Measurements from ENCODE around the gene SLC7A9.
"Not testable (repeated sequence)": the region's sequence is repeated elsewhere in the genome, so short reads cannot be mapped to it uniquely, and the experiment has no call there.

The SLC7A9 gene

GRCh38 chr19:32800191-32800590 is 69.4 kb downstream of the SLC7A9 start:
- Histone ChIP-seq H3K36me3 (ENCODE audit: insufficient read depth, low read length) (no peaks in the 10 kb centered on the region), H3K9ac (ENCODE audit: insufficient read length) (no peak overlapping the region), H3K9me3 (ENCODE audit: low read depth, low read length) (no peaks in the 10 kb centered on the region), H3K27ac (no peak overlapping the region), H3K4me3 (no peak overlapping the region)
- TF ChIP-seq FOXP2 (optimal IDR thresholded peaks at IDR 0.05; ENCODE audit: control extremely low read depth, extremely low read length, insufficient read depth) (no peak), POLR2AphosphoS5 (IDR thresholded peaks at IDR 0.05; ENCODE audit: borderline replicate concordance, low read depth, low read length) (no peak), EZH2 (IDR thresholded peaks at IDR 0.05) (no peak)
- no peak for DNase-seq (ENCODE audit: low read depth, low spot score)

GRCh38 chr19:32798201-32798600 is 71.4 kb downstream of the SLC7A9 start:
- Histone ChIP-seq H3K9ac (ENCODE audit: insufficient read length) (no peak overlapping the region), H3K27ac (no peak overlapping the region), H3K9me3 (ENCODE audit: low read depth, low read length) (no peaks in the 10 kb centered on the region), H3K4me3 (no peak overlapping the region), H3K36me3 (ENCODE audit: insufficient read depth, low read length) (no peaks in the 10 kb centered on the region)
- TF ChIP-seq POLR2AphosphoS5 (IDR thresholded peaks at IDR 0.05; ENCODE audit: borderline replicate concordance, low read depth, low read length) (no peak), EZH2 (IDR thresholded peaks at IDR 0.05) (no peak), FOXP2 (optimal IDR thresholded peaks at IDR 0.05; ENCODE audit: control extremely low read depth, extremely low read length, insufficient read depth) (no peak)
- no peak for DNase-seq (ENCODE audit: low read depth, low spot score)

- H3K4me3 ChIP-seq = no peak overlapping the region
- TF ChIP-seq POLR2AphosphoS5 (IDR thresholded peaks at IDR 0.05; ENCODE audit: borderline replicate concordance, low read depth, low read length) (no peak), FOXP2 (optimal IDR thresholded peaks at IDR 0.05; ENCODE audit: control extremely low read depth, extremely low read length, insufficient read depth) (no peak), EZH2 (IDR thresholded peaks at IDR 0.05) (no peak)
- no peak overlapping the region for H3K9ac ChIP-seq (ENCODE audit: insufficient read length)
- H3K27ac ChIP-seq = no peak overlapping the region
- no peaks in the 10 kb centered on the region for H3K9me3 ChIP-seq (ENCODE audit: low read depth, low read length)
- DNase-seq (ENCODE audit: low read depth, low spot score) = no peak
- no peaks in the 10 kb centered on the region for H3K36me3 ChIP-seq (ENCODE audit: insufficient read depth, low read length)
These were observed 80.1 kb downstream of the SLC7A9 start for GRCh38 chr19:32789429-32789828.

- DNase-seq (ENCODE audit: low read depth, low spot score); H3K4me3 ChIP-seq; H3K9ac ChIP-seq (ENCODE audit: insufficient read length); H3K36me3 ChIP-seq (ENCODE audit: insufficient read depth, low read length); H3K9me3 ChIP-seq (ENCODE audit: low read depth, low read length); H3K27ac ChIP-seq: not testable (repeated sequence)
These were observed 81.7 kb downstream of the SLC7A9 start for GRCh38 chr19:32787895-32788294.

GRCh38 chr19:32787161-32787813 is 82.3 kb downstream of the SLC7A9 start:
- H3K4me3 ChIP-seq; H3K9me3 ChIP-seq (ENCODE audit: low read depth, low read length); DNase-seq (ENCODE audit: low read depth, low spot score); H3K36me3 ChIP-seq (ENCODE audit: insufficient read depth, low read length); H3K27ac ChIP-seq; H3K9ac ChIP-seq (ENCODE audit: insufficient read length): not testable (repeated sequence)

GRCh38 chr19:32782089-32782488 is 87.5 kb downstream of the SLC7A9 start:
- H3K9ac ChIP-seq (ENCODE audit: insufficient read length); DNase-seq (ENCODE audit: low read depth, low spot score); H3K4me3 ChIP-seq; H3K9me3 ChIP-seq (ENCODE audit: low read depth, low read length); H3K36me3 ChIP-seq (ENCODE audit: insufficient read depth, low read length); H3K27ac ChIP-seq: not testable (repeated sequence)

- TF ChIP-seq EZH2 (IDR thresholded peaks at IDR 0.05) (no peak), FOXP2 (optimal IDR thresholded peaks at IDR 0.05; ENCODE audit: control extremely low read depth, extremely low read length, insufficient read depth) (no peak), POLR2AphosphoS5 (IDR thresholded peaks at IDR 0.05; ENCODE audit: borderline replicate concordance, low read depth, low read length) (no peak)
- DNase-seq (ENCODE audit: low read depth, low spot score) = no peak
- H3K9me3 ChIP-seq (ENCODE audit: low read depth, low read length) = no peaks in the 10 kb centered on the region
- H3K36me3 ChIP-seq (ENCODE audit: insufficient read depth, low read length) = no peaks in the 10 kb centered on the region
- H3K4me3 ChIP-seq = no peak overlapping the region
- no peak overlapping the region for H3K27ac ChIP-seq
- H3K9ac ChIP-seq (ENCODE audit: insufficient read length) = no peak overlapping the region
These were observed 88.3 kb downstream of the SLC7A9 start for GRCh38 chr19:32781280-32781679.

All from SK-N-MC (cell line).